T-helper 1 cell treated with Interleukin-12 subunit alpha and Interleukin-12 subunit beta and Interleukin-4 antibody, amounts not matched to agents 30 μg/mL and 1 μg/mL, for 36 hours (primary cell): ENCODE data around the gene SLCO3A1.

Experiments used
- H3K27ac Mint-ChIP-seq: one replicate; pipeline ENCODE4 v1.8.0; 2021; ENCODE audit warnings: mild to moderate bottlenecking, mixed read lengths
- H3K27me3 Mint-ChIP-seq: one replicate; pipeline ENCODE4 v1.8.0; 2021; ENCODE audit warnings: low read depth, mixed read lengths
- H3K36me3 Mint-ChIP-seq: one replicate; pipeline ENCODE4 v1.8.0; 2021; ENCODE audit warnings: low read depth, mixed read lengths
- H3K4me1 Mint-ChIP-seq: one replicate; pipeline ENCODE4 v1.8.0; 2021; ENCODE audit warnings: low read depth, mixed read lengths
- H3K4me3 Mint-ChIP-seq: one replicate; pipeline ENCODE4 v1.8.0; 2021; ENCODE audit warnings: mild to moderate bottlenecking, moderate library complexity, mixed read lengths
- H3K9me3 Mint-ChIP-seq: one replicate; pipeline ENCODE4 v1.8.0; 2021; ENCODE audit warnings: mixed read lengths

The SLCO3A1 gene

GRCh38 chr15:91919014-91919534 is 65.6 kb downstream of the SLCO3A1 start:
- peaks cover 19% of the 10 kb centered on the region for H3K4me1 Mint-ChIP-seq
- H3K27me3 Mint-ChIP-seq: no peaks in the 10 kb centered on the region
- H3K4me3 Mint-ChIP-seq: no peak overlapping the region
- H3K36me3 Mint-ChIP-seq: peaks cover 6% of the 10 kb centered on the region
- H3K27ac Mint-ChIP-seq: no peak overlapping the region
- H3K9me3 Mint-ChIP-seq: no peaks in the 10 kb centered on the region

DNA sequence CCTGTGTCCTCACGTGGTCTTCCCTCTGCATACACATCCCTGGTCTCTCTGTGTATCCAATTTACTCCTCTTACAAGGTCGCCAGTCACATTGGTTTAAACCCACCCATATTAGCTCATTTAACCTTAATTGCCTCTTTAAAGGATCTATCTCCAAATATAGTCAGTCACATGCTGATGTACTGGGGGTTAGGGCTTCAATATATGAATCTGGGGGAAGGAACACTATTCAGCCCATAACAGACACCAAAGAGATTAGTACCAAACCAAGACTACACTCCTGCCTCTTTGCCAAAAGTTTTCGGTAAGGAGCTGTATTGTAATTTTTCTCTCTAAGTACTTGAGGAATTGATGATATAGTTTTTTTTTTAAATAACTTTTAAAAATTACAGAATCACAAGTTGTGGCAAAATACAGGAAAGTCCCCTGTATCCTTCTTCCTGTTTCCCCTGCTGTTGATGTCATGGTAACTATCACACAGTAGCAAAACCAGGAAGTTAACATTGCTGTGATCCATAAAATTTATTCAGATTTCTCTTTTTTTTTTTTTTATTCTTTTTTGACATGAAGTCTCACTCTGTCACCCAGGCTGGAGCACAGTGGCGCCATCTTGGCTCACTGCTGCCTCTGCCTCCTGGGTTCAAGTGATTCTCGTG is 67.8 kb downstream of the SLCO3A1 start:
- Mint-ChIP-seq H3K9me3 (no peaks in the 10 kb centered on the region), H3K27me3 (no peaks in the 10 kb centered on the region), H3K27ac (peak overlapping the region; percentile 57), H3K4me1 (peaks cover 22% of the 10 kb centered on the region), H3K4me3 (no peak overlapping the region), H3K36me3 (peaks cover 8% of the 10 kb centered on the region)

- Mint-ChIP-seq H3K27ac (peak overlapping the region; percentile 45), H3K27me3 (no peaks in the 10 kb centered on the region), H3K9me3 (no peaks in the 10 kb centered on the region), H3K4me3 (no peak overlapping the region), H3K36me3 (peaks cover 3% of the 10 kb centered on the region), H3K4me1 (peaks cover 26% of the 10 kb centered on the region)
These were observed 68.3 kb downstream of the SLCO3A1 start for GRCh38 chr15:91921843-91922198.

- no peaks in the 10 kb centered on the region for H3K27me3 Mint-ChIP-seq
- no peak overlapping the region for H3K4me3 Mint-ChIP-seq
- H3K36me3 Mint-ChIP-seq: peaks cover 1% of the 10 kb centered on the region
- H3K27ac Mint-ChIP-seq: no peak overlapping the region
- peaks cover 25% of the 10 kb centered on the region for H3K4me1 Mint-ChIP-seq
- H3K9me3 Mint-ChIP-seq: no peaks in the 10 kb centered on the region
These were observed 69.4 kb downstream of the SLCO3A1 start for GRCh38 chr15:91922646-91923547.

DNA sequence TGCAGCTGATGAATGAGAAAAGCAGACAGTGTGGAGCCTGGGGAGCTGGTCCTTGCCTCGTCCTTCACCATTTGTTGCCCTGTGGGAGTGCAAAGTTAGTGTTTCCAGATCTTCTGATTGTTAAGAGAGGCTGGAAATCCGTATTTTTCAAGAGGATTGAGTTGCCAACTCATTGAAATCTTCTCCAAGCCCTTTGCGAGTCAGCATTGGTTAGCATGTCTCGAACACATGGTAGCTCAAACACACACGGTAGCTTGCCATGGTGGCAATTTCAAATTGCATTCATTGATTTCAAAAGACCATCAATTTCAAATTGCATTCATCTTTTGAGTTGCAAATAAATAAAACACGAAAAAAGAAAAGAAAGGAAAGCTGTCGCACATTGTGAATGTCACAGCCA is 70.7 kb downstream of the SLCO3A1 start:
- H3K27me3 Mint-ChIP-seq: no peaks in the 10 kb centered on the region
- H3K4me1 Mint-ChIP-seq: peaks cover 25% of the 10 kb centered on the region
- no peak overlapping the region for H3K27ac Mint-ChIP-seq
- peaks cover 1% of the 10 kb centered on the region for H3K36me3 Mint-ChIP-seq
- H3K4me3 Mint-ChIP-seq: no peak overlapping the region
- H3K9me3 Mint-ChIP-seq: no peaks in the 10 kb centered on the region

DNA sequence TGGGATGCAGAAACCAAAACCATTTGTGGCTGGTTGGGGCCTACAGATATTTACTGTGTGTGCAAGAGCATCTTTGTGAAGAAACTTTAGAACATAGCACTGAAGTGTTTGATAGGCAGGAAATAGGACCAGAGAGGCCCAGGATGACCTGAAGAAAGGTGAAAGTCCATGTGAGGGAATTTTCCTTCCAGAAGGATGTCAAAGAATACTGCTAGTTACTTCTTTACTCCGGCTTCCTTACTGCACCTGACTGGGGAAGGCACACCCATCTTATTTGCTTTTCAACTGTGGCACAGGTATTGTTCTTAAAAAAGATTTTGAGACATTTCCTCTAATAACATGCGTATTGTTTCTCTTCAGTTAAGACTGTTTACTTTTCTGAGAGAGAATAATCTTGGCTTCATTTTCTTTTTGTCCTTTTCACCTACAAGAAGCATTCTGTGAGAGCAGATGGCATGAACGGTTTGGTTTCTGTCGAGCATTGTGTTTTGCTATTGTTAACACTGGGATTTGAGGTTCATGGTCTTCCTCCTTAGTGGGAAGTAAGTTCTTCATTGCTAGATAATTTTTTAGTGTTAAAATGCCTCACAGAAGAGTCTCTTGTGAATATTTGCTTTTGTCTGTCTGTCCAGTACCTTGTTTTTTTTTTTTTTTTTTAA is 71.5 kb downstream of the SLCO3A1 start:
- Mint-ChIP-seq H3K9me3 (no peaks in the 10 kb centered on the region), H3K4me3 (no peak overlapping the region), H3K4me1 (peaks cover 25% of the 10 kb centered on the region), H3K27ac (no peak overlapping the region), H3K36me3 (peaks cover 3% of the 10 kb centered on the region), H3K27me3 (no peaks in the 10 kb centered on the region)

DNA sequence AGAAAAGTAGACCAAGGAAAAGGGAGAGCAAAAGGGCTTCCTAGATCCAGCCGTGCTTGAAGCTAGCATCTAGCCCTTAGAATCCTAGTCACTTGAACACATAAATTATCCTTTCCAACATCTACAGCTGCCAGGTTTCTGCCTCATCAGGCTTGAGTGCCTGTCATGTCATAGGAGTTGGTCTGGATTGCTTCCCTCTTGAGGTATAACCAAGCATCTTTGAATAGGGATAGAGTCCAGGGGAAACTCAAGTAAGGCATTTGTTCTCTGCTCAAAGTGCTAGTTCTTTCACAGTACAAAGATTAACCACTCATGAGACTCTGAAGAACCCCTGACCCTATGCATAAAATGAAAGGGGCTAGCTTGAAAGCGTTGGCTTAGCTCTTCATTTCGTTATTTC is 72.3 kb downstream of the SLCO3A1 start:
- peaks cover 3% of the 10 kb centered on the region for H3K36me3 Mint-ChIP-seq
- H3K4me1 Mint-ChIP-seq: peaks cover 25% of the 10 kb centered on the region
- H3K9me3 Mint-ChIP-seq: no peaks in the 10 kb centered on the region
- no peak overlapping the region for H3K4me3 Mint-ChIP-seq
- H3K27ac Mint-ChIP-seq: no peak overlapping the region
- H3K27me3 Mint-ChIP-seq: no peaks in the 10 kb centered on the region

DNA sequence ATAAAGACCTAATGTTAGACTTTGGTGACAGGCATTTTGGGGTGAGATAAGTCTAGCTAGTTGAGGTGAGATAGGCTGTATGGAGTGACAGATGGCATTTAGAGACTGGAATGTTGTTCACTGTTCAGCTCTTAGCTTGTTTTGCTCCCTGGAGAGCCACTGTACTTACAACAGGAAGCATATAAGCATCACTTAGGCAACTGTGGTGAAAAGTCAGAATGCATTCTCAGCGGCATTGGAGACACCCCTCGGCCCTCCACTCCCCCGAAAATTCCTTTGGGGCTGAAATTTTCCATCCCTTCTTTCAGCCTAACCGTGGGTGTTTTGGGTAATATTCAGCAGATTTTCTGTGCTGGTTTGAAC is 73.4 kb downstream of the SLCO3A1 start:
- H3K9me3 Mint-ChIP-seq: no peaks in the 10 kb centered on the region
- no peak overlapping the region for H3K4me3 Mint-ChIP-seq

GRCh38 chr15:91927585-91927984 is 74.1 kb downstream of the SLCO3A1 start:
- Mint-ChIP-seq H3K27ac (no peak overlapping the region), H3K27me3 (no peaks in the 10 kb centered on the region), H3K9me3 (no peaks in the 10 kb centered on the region), H3K36me3 (peaks cover 3% of the 10 kb centered on the region), H3K4me3 (no peak overlapping the region), H3K4me1 (peaks cover 14% of the 10 kb centered on the region)

More for the DNA sequence above, 73.4 kb downstream of the SLCO3A1 start:
- Mint-ChIP-seq H3K27me3 (no peaks in the 10 kb centered on the region), H3K4me1 (peaks cover 17% of the 10 kb centered on the region), H3K36me3 (peaks cover 3% of the 10 kb centered on the region), H3K27ac (no peak overlapping the region)

- no peaks in the 10 kb centered on the region for H3K9me3 Mint-ChIP-seq
- H3K4me3 Mint-ChIP-seq: no peak overlapping the region
- no peaks in the 10 kb centered on the region for H3K27me3 Mint-ChIP-seq
- peaks cover 3% of the 10 kb centered on the region for H3K36me3 Mint-ChIP-seq
- H3K27ac Mint-ChIP-seq: no peak overlapping the region
- peaks cover 9% of the 10 kb centered on the region for H3K4me1 Mint-ChIP-seq
These were observed 75.2 kb downstream of the SLCO3A1 start for GRCh38 chr15:91928675-91929074.

- no peak overlapping the region for H3K4me3 Mint-ChIP-seq
- H3K4me1 Mint-ChIP-seq: peaks cover 7% of the 10 kb centered on the region
- H3K27me3 Mint-ChIP-seq: no peaks in the 10 kb centered on the region
- H3K36me3 Mint-ChIP-seq: peaks cover 2% of the 10 kb centered on the region
- H3K27ac Mint-ChIP-seq: no peak overlapping the region
- no peaks in the 10 kb centered on the region for H3K9me3 Mint-ChIP-seq
These were observed 76.0 kb downstream of the SLCO3A1 start for GRCh38 chr15:91929509-91929908.

DNA sequence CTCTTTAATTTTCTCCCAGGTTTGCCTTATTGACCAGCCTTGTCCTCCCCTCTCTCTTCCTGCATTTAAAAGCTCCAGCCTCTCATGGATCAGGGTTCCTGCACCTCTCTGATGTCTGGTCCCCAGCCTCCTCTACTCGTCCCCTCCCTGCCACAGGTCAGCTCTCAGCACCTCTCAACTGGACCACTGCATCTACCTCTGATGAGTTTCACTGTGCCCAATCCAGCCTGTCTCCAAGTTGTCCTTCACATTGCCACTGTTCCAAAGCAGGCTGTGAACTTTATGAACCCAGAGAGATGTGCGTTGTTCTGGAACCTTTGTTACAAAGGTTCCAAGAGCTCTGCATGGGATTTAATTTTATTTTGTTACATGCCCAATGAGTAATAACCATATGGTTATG is 76.6 kb downstream of the SLCO3A1 start:
- no peak overlapping the region for H3K4me3 Mint-ChIP-seq
- H3K4me1 Mint-ChIP-seq: peaks cover 9% of the 10 kb centered on the region
- H3K36me3 Mint-ChIP-seq: peaks cover 2% of the 10 kb centered on the region
- H3K9me3 Mint-ChIP-seq: no peaks in the 10 kb centered on the region
- H3K27me3 Mint-ChIP-seq: no peaks in the 10 kb centered on the region
- no peak overlapping the region for H3K27ac Mint-ChIP-seq

DNA sequence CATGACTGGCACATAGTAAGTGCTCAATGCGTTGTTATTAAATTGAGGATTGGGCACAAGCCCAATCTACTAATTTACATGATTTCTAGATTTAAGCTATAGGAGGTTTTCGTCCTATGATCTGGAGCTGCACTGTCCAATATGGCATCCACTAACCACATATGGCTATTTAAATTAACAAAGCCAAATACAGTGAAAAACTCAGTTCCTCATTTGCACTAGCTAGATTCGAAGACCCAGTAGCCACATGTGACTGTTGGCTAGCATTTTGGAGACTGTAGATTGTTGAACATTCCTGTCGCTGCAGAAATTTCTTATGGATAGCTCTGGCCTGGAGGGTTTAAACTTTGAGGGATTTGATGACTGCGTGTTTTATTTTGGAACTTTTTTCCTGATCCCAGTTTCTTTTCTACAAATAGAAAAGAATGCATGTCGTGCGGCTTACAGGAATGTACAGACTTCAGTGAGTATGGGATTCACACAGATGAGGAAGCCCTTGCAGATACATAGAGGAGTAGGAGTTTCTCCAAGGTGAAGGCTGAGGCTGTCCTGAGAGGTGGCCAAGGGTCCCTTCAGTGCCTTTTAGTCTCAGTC is 82.8 kb downstream of the SLCO3A1 start:
- Mint-ChIP-seq H3K4me3 (no peak overlapping the region), H3K27ac (no peak overlapping the region), H3K9me3 (no peaks in the 10 kb centered on the region), H3K27me3 (no peaks in the 10 kb centered on the region), H3K4me1 (peaks cover 23% of the 10 kb centered on the region), H3K36me3 (no peaks in the 10 kb centered on the region)

DNA sequence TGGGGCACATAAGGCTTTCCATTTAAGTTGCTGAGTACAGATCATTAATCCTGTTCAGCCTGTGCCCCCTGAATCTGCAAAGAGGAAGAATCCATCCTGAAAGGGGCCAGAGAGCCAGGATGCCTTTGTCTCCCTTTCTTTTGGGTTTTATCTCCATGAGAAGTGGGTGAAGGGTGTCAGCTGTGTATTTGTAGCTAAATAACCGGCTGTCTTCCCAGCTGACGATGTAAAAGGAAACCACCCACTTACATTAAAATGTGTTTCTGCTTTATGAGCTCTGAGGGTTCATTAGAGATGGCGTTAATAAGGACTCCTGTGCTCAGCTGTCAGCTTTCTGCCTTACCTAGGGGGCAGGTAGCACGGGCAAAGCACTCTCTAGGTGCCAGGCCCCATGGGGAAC is 83.4 kb downstream of the SLCO3A1 start:
- H3K4me1 Mint-ChIP-seq: peaks cover 27% of the 10 kb centered on the region
- H3K27ac Mint-ChIP-seq: no peak overlapping the region
- H3K9me3 Mint-ChIP-seq: no peaks in the 10 kb centered on the region
- no peaks in the 10 kb centered on the region for H3K27me3 Mint-ChIP-seq
- H3K36me3 Mint-ChIP-seq: no peaks in the 10 kb centered on the region
- no peak overlapping the region for H3K4me3 Mint-ChIP-seq
